Trophoblast cell (in vitro differentiated cells and primary cell): ENCODE measurements around the gene MACROH2A2.

Experiments used
- DNase-seq, 2 donors: peaks; one replicate each; pipeline ENCODE4 v3.0.0-alpha.2; 2016
- H2AFZ ChIP-seq: 2 replicates; pipeline ENCODE4 v1.6.1; 2013; ENCODE audit warnings: low read length, moderate library complexity, mild to moderate bottlenecking; ENCODE audit not compliant: insufficient read depth, poor library complexity
- H2AK5ac ChIP-seq: 2 replicates; pipeline ENCODE4 v1.6.1; 2013; ENCODE audit warnings: mild to moderate bottlenecking, low read length
- H2BK120ac ChIP-seq: 2 replicates; pipeline ENCODE4 v1.6.1; 2013; ENCODE audit warnings: low read length, mild to moderate bottlenecking, moderate library complexity; ENCODE audit not compliant: insufficient read depth, poor library complexity
- H2BK12ac ChIP-seq: 2 replicates; pipeline ENCODE4 v1.6.1; 2013; ENCODE audit warnings: mild to moderate bottlenecking, low read length, moderate library complexity
- H2BK5ac ChIP-seq: 2 replicates; pipeline ENCODE4 v1.6.1; 2013; ENCODE audit warnings: low read length, low read depth, moderate library complexity, mild to moderate bottlenecking; ENCODE audit not compliant: poor library complexity
- H3K14ac ChIP-seq: 2 replicates; pipeline ENCODE4 v1.6.1; 2013; ENCODE audit warnings: mild to moderate bottlenecking, low read length
- H3K18ac ChIP-seq: 2 replicates; pipeline ENCODE4 v1.6.1; 2013; ENCODE audit warnings: mild to moderate bottlenecking, low read length
- H3K23ac ChIP-seq: 2 replicates; pipeline ENCODE4 v1.6.1; 2013; ENCODE audit warnings: low read length
- H3K27ac ChIP-seq: 2 replicates; pipeline ENCODE4 v1.5.1; 2013; ENCODE audit warnings: low read depth, mild to moderate bottlenecking, inconsistent platforms, low read length, moderate library complexity
- H3K27me3 ChIP-seq: 2 replicates; pipeline ENCODE4 v1.6.1; 2013; ENCODE audit warnings: inconsistent platforms, mild to moderate bottlenecking, low read length, moderate library complexity; ENCODE audit not compliant: insufficient read depth
- H3K36me3 ChIP-seq, 2 experiments: 1 replicate in 1 of 2; 2 replicates in 1 of 2; pipeline ENCODE4 v1.6.1; 2013; ENCODE audit warnings: low read length in 2 of 2, mild to moderate bottlenecking in 2 of 2, moderate library complexity in 1 of 2; ENCODE audit not compliant: insufficient read depth in 2 of 2, control insufficient read depth in 1 of 2
- H3K4ac ChIP-seq: 2 replicates; pipeline ENCODE4 v1.6.1; 2013; ENCODE audit warnings: low read depth, mild to moderate bottlenecking, low read length, moderate library complexity
- H3K4me1 ChIP-seq, 2 experiments: 1 replicate in 1 of 2; 2 replicates in 1 of 2; pipeline ENCODE4 v1.6.1; 2013; ENCODE audit warnings: low read length in 2 of 2, mild to moderate bottlenecking in 2 of 2, moderate library complexity in 1 of 2; ENCODE audit not compliant: insufficient read depth in 2 of 2, control insufficient read depth in 1 of 2
- H3K4me2 ChIP-seq: 2 replicates; pipeline ENCODE4 v1.6.1; 2013; ENCODE audit warnings: inconsistent platforms, mild to moderate bottlenecking, low read length, moderate library complexity
- H3K4me3 ChIP-seq: 2 replicates; pipeline ENCODE4 v1.5.1; 2013; ENCODE audit warnings: mild to moderate bottlenecking, low read depth, low read length, inconsistent platforms
- H3K79me1 ChIP-seq: one replicate; pipeline ENCODE4 v1.6.1; 2013; ENCODE audit warnings: low read length
- H3K79me2 ChIP-seq: 2 replicates; pipeline ENCODE4 v1.6.1; 2013; ENCODE audit warnings: low read length, mild to moderate bottlenecking; ENCODE audit not compliant: control insufficient read depth, insufficient read depth, poor library complexity
- H3K9ac ChIP-seq: 2 replicates; pipeline ENCODE4 v1.6.1; 2013; ENCODE audit warnings: mild to moderate bottlenecking, low read length
- H3K9me3 ChIP-seq: 2 replicates; pipeline ENCODE4 v1.6.1; 2013; ENCODE audit warnings: low read depth, mild to moderate bottlenecking, control low read depth, inconsistent platforms, low read length; ENCODE audit not compliant: insufficient read depth
- H4K12ac ChIP-seq: 2 replicates; pipeline ENCODE4 v1.6.1; 2013; ENCODE audit warnings: low read depth, mild to moderate bottlenecking, low read length, moderate library complexity
- H4K8ac ChIP-seq: 2 replicates; pipeline ENCODE4 v1.6.1; 2013; ENCODE audit warnings: low read depth, mild to moderate bottlenecking, low read length, moderate library complexity
- H4K91ac ChIP-seq: one replicate; pipeline ENCODE4 v1.6.1; 2013; ENCODE audit warnings: low read depth, mild to moderate bottlenecking, low read length, moderate library complexity
- WGBS: extraction: QIAGEN DNeasy Blood & Tissue Kit; methylation state at CpG from one replicate; pipeline ENCODE4 v1.1.7; 2013; ENCODE audit warnings: missing lambda C conversion rate; ENCODE audit not compliant: insufficient read length, insufficient coverage; ENCODE audit errors: extremely low coverage; 5-methylcytosine and 5-hydroxymethylcytosine counted together

The MACROH2A2 gene

DNA sequence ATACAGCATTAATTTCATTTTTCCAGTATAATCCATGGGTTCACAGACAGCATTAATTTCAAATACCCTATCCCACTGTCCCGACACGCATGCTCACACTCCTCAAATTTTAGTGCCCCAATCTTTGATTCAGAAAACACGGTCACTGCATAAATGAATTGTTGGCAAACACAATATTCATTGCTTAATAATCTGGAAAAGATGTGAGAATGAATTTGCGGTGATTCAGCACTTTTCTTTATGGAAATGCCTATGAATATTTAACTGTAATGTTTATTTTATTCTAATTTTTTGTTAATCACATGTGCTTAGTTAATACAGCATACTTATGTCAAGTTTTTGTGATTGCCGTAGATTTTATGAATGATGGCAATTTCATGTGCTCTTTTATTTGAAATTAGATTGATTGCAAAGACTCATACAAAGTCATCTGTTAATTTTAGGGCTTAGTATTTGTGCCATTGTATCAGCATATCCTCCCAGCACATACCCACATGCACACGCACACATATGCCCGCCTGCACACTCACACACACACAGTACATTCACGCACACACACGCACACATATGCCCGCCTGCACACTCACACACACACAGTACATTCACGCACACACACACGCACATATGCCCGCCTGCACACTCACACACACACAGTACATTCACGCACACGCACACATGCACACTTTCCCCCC is 35.1 kb downstream of the MACROH2A2 start:
- Histone ChIP-seq H3K14ac (no peak overlapping the region), H3K9ac (no peak overlapping the region), H2BK12ac (no peak overlapping the region), H3K4me2 (no peak overlapping the region), H2BK120ac (no peak overlapping the region), H2BK5ac (no peak overlapping the region), H3K4me1 (peaks cover 9 to 11% of the 10 kb centered on the region in 2 experiments), H2AK5ac (no peak overlapping the region), H3K79me1 (peaks cover 3% of the 10 kb centered on the region), H3K18ac (no peak overlapping the region), H3K27me3 (no peaks in the 10 kb centered on the region), H4K91ac (no peak overlapping the region), H2AFZ (no peak overlapping the region), H3K23ac (no peak overlapping the region), H3K9me3 (no peaks in the 10 kb centered on the region), H4K12ac (no peak overlapping the region), H4K8ac (no peak overlapping the region), H3K27ac (no peak overlapping the region), H3K36me3 (peaks cover 0 to 3% of the 10 kb centered on the region in 2 experiments), H3K4ac (no peak overlapping the region), H3K79me2 (no peaks in the 10 kb centered on the region), H3K4me3 (no peak overlapping the region)
- no peak for DNase-seq
- no CpG with 5 or more reads among the region's 15 CpGs for WGBS

DNA sequence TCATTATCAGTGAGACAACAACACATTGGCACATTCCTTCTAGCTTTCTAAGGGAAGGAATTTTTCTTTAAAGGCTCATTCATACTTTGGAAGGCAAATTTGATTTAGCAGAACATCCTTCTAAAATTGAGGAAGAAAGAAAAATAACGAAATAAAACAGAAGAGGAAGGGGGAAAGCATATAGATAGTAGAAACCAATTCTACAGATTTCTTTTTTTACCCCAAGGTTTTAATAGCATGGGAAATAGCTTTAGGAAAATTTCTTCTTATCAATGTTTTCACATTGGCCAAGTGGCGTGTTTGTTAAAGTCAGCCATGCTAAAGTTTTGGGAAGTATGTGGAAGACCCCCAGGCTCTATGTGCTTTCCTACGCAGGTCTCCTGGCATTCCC is 35.7 kb downstream of the MACROH2A2 start:
- Histone ChIP-seq H2BK12ac (no peak overlapping the region), H3K14ac (no peak overlapping the region), H3K4ac (no peak overlapping the region), H3K27me3 (no peaks in the 10 kb centered on the region), H3K9me3 (no peaks in the 10 kb centered on the region), H2AK5ac (no peak overlapping the region), H3K36me3 (peaks cover 0 to 4% of the 10 kb centered on the region in 2 experiments), H4K91ac (no peak overlapping the region), H3K79me2 (no peaks in the 10 kb centered on the region), H3K23ac (no peak overlapping the region), H4K12ac (no peak overlapping the region), H3K79me1 (peaks cover 3% of the 10 kb centered on the region), H3K27ac (no peak overlapping the region), H2BK5ac (no peak overlapping the region), H3K18ac (no peak overlapping the region), H3K4me1 (peaks cover 9 to 11% of the 10 kb centered on the region in 2 experiments), H4K8ac (no peak overlapping the region), H3K4me3 (no peak overlapping the region), H2AFZ (no peak overlapping the region), H3K9ac (no peak overlapping the region), H3K4me2 (no peak overlapping the region), H2BK120ac (no peak overlapping the region)
- DNase-seq: no peak
- no CpG with 5 or more reads among the region's 3 CpGs for WGBS

DNA sequence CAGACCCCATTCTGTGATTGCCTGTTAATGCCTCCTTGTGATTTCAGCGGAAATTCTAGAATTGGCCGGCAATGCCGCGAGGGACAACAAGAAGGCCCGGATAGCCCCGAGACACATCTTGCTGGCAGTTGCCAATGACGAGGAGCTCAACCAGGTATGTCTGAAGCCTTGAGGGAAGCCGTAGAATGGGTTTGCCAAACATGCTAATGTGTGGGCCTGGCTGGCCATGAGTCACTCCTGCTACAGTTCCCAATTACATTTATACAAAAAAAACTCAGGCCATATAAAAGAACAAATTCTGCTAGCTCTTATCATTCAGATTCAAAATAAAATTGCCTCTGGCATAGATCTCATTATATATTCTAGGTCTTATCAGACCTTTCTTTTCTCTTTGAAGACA is 37.4 kb downstream of the MACROH2A2 start:
- no peak overlapping the region for H2BK120ac ChIP-seq
- no peaks in the 10 kb centered on the region for H3K79me2 ChIP-seq
- H3K27me3 ChIP-seq: no peaks in the 10 kb centered on the region
- peaks cover 0 to 4% of the 10 kb centered on the region in 2 experiments for H3K36me3 ChIP-seq
- H4K8ac ChIP-seq: no peak overlapping the region
- no peak overlapping the region for H3K4me3 ChIP-seq
- no peak overlapping the region for H2BK12ac ChIP-seq
- no peak overlapping the region for H2AK5ac ChIP-seq
- no peak overlapping the region for H4K12ac ChIP-seq
- no peak overlapping the region for H3K14ac ChIP-seq
- H3K18ac ChIP-seq: no peak overlapping the region
- no peak overlapping the region for H3K9ac ChIP-seq
- H2BK5ac ChIP-seq: no peak overlapping the region
- H2AFZ ChIP-seq: no peak overlapping the region
- H4K91ac ChIP-seq: no peak overlapping the region
- no peak overlapping the region for H3K4me2 ChIP-seq
- H3K27ac ChIP-seq: no peak overlapping the region
- H3K9me3 ChIP-seq: no peaks in the 10 kb centered on the region
- H3K23ac ChIP-seq: no peak overlapping the region
- DNase-seq: peak in 1 of 2 donors; percentile 33
- no CpG with 5 or more reads among the region's 8 CpGs for WGBS
- peaks cover 9 to 11% of the 10 kb centered on the region in 2 experiments for H3K4me1 ChIP-seq
- H3K79me1 ChIP-seq: peaks cover 3% of the 10 kb centered on the region
- H3K4ac ChIP-seq: no peak overlapping the region

DNA sequence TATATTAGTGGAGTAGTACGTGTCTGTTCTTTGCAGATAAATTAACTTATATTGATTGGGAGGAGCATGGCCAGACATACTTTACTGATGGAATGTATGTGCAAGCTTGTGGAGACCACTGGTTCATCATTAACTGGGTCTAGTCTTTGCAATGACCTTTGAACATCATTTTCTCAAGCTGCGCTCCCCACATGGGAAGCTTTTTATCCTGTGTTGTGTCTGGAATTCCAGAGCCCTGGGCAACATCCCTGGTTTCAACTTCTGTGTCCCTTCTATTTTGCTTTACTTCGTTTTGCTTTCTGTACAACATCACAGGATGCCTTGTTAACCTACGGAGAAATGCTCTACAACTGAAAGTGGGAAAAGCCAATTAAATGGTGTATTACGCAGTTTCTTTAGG is 38.3 kb downstream of the MACROH2A2 start:
- H3K4me2 ChIP-seq: no peak overlapping the region
- no peak overlapping the region for H2AFZ ChIP-seq
- no peaks in the 10 kb centered on the region for H3K79me2 ChIP-seq
- no peaks in the 10 kb centered on the region for H3K9me3 ChIP-seq
- peak overlapping the region; percentile 43 for H3K27ac ChIP-seq
- peaks cover 3% of the 10 kb centered on the region for H3K79me1 ChIP-seq
- no peak overlapping the region for H4K91ac ChIP-seq
- H3K9ac ChIP-seq: no peak overlapping the region
- no peaks in the 10 kb centered on the region for H3K27me3 ChIP-seq
- no peak overlapping the region for H3K23ac ChIP-seq
- H2BK5ac ChIP-seq: no peak overlapping the region
- H2BK120ac ChIP-seq: no peak overlapping the region
- H3K14ac ChIP-seq: no peak overlapping the region
- no peak overlapping the region for H3K4ac ChIP-seq
- WGBS: no CpG with 5 or more reads among the region's 5 CpGs
- H2AK5ac ChIP-seq: no peak overlapping the region
- H2BK12ac ChIP-seq: no peak overlapping the region
- no peak overlapping the region for H3K18ac ChIP-seq
- no peak for DNase-seq
- no peak overlapping the region for H4K8ac ChIP-seq
- H3K4me1 ChIP-seq: peaks cover 9 to 11% of the 10 kb centered on the region in 2 experiments
- no peak overlapping the region for H4K12ac ChIP-seq
- H3K4me3 ChIP-seq: no peak overlapping the region
- H3K36me3 ChIP-seq: peaks cover 0 to 4% of the 10 kb centered on the region in 2 experiments
